Panc1 (cell line): ENCODE results near the gene CHD6.

Experiments
- POLR2AphosphoS5 ChIP-seq: IDR thresholded peaks from 2 replicates; pipeline ENCODE4 v1.6.1; 2012; ENCODE audit warnings: mild to moderate bottlenecking, low read depth, low read length, moderate library complexity
- SIN3A ChIP-seq: IDR thresholded peaks from 2 replicates; pipeline ENCODE4 v1.6.1; 2012; ENCODE audit warnings: low read depth, mild to moderate bottlenecking, low read length, moderate library complexity, borderline replicate concordance; ENCODE audit not compliant: insufficient read depth
- TCF7L2 ChIP-seq: IDR thresholded peaks from 2 replicates; pipeline ENCODE4 v1.6.1; 2011; ENCODE audit warnings: mild to moderate bottlenecking, low read depth, low read length, inconsistent platforms
- TF ChIP-seq, protein P1 (sequence below): fragments of 450-650 bp; IDR thresholded peaks from 2 replicates; pipeline ENCODE4 v1.5.1; 2017; ENCODE audit warnings: mild to moderate bottlenecking
- TF ChIP-seq, protein P2 (sequence below), 2 experiments: IDR thresholded peaks; 2 replicates each; pipeline ENCODE4 v1.6.1; 2011 to 2012; ENCODE audit warnings: low read depth in 2 of 2, control low read depth in 1 of 2, low read length in 1 of 2, mild to moderate bottlenecking in 1 of 2, moderate library complexity in 1 of 2; ENCODE audit not compliant: insufficient read depth in 1 of 2

DNA sequence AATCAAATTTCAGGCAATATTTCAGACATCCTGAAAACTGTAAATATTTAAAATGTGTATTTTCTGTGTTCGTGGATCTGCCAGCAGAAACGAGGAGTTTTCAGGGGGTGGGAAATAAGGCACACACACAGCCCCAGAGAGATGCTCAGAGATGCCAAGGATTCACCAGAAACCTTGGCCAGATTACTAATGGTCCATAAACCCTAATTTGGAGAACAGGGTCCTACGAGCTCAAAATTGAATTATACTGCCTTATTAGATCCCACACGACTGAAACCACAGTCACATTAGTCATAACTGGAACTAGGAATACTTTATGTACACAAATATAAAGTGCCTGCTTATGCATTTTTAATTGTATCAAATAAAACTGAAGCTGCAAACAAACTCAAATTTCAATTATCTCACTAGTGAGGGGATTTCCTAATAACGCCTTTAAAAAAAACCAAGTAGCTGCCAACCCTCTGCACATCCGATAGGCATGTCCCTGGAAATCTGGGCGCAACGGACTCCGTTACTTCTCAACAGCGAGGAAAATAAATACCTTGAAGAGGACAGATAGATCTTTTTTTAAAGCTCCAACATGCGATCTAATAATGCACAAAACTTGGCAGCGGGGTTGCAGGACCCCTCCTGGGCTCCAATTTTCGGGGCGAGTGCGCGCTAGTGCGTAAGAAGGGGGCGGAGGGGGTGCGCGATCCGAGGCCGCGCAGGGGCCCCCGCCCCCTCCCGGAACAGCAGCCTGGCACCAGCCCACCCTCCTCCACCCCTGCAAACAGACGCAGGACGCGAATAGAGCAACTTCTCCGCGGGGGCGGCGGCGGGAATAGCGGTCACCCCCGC, 897 bp downstream of the CHD6 start:
- TF ChIP-seq, protein P1, sequence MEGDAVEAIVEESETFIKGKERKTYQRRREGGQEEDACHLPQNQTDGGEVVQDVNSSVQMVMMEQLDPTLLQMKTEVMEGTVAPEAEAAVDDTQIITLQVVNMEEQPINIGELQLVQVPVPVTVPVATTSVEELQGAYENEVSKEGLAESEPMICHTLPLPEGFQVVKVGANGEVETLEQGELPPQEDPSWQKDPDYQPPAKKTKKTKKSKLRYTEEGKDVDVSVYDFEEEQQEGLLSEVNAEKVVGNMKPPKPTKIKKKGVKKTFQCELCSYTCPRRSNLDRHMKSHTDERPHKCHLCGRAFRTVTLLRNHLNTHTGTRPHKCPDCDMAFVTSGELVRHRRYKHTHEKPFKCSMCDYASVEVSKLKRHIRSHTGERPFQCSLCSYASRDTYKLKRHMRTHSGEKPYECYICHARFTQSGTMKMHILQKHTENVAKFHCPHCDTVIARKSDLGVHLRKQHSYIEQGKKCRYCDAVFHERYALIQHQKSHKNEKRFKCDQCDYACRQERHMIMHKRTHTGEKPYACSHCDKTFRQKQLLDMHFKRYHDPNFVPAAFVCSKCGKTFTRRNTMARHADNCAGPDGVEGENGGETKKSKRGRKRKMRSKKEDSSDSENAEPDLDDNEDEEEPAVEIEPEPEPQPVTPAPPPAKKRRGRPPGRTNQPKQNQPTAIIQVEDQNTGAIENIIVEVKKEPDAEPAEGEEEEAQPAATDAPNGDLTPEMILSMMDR: no peak
- TF ChIP-seq, protein P2, sequence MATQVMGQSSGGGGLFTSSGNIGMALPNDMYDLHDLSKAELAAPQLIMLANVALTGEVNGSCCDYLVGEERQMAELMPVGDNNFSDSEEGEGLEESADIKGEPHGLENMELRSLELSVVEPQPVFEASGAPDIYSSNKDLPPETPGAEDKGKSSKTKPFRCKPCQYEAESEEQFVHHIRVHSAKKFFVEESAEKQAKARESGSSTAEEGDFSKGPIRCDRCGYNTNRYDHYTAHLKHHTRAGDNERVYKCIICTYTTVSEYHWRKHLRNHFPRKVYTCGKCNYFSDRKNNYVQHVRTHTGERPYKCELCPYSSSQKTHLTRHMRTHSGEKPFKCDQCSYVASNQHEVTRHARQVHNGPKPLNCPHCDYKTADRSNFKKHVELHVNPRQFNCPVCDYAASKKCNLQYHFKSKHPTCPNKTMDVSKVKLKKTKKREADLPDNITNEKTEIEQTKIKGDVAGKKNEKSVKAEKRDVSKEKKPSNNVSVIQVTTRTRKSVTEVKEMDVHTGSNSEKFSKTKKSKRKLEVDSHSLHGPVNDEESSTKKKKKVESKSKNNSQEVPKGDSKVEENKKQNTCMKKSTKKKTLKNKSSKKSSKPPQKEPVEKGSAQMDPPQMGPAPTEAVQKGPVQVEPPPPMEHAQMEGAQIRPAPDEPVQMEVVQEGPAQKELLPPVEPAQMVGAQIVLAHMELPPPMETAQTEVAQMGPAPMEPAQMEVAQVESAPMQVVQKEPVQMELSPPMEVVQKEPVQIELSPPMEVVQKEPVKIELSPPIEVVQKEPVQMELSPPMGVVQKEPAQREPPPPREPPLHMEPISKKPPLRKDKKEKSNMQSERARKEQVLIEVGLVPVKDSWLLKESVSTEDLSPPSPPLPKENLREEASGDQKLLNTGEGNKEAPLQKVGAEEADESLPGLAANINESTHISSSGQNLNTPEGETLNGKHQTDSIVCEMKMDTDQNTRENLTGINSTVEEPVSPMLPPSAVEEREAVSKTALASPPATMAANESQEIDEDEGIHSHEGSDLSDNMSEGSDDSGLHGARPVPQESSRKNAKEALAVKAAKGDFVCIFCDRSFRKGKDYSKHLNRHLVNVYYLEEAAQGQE (IDR thresholded peaks at IDR 0.05; ENCODE audit: insufficient read depth in 1 of 2, low read depth in 2 of 2, low read length in 1 of 2): no peak
- TF ChIP-seq POLR2AphosphoS5 (no peak), SIN3A (no peak), TCF7L2 (no peak)
